Muscle layer of duodenum (tissue), 2 donors: ENCODE data around the gene TXNIP.

Source experiments
- H3K27ac ChIP-seq: one replicate; pipeline ENCODE4 v1.7.0; 2013; ENCODE audit warnings: mild to moderate bottlenecking, low read length
- H3K27me3 ChIP-seq: one replicate; pipeline ENCODE4 v1.7.0; 2013; ENCODE audit warnings: low read depth, mild to moderate bottlenecking, control low read depth, low read length
- H3K36me3 ChIP-seq, 2 donors: one replicate each; pipeline ENCODE4 v1.7.0; 2013; ENCODE audit warnings: low read length in 2 of 2, control low read depth in 1 of 2, mild to moderate bottlenecking in 1 of 2; ENCODE audit not compliant: insufficient read depth in 2 of 2, control insufficient read depth in 1 of 2
- H3K4me1 ChIP-seq, 2 donors: one replicate each; pipeline ENCODE4 v1.7.0; 2013; ENCODE audit warnings: low read length in 2 of 2, mild to moderate bottlenecking in 2 of 2, control low read depth in 1 of 2, moderate library complexity in 1 of 2; ENCODE audit not compliant: insufficient read depth in 2 of 2, control insufficient read depth in 1 of 2
- H3K4me3 ChIP-seq, 2 donors: one replicate each; pipeline ENCODE4 v1.7.0; 2013; ENCODE audit warnings: low read length in 2 of 2, low read depth in 1 of 2, mild to moderate bottlenecking in 1 of 2
- H3K9me3 ChIP-seq, 2 donors: one replicate each; pipeline ENCODE4 v1.7.0; 2013; ENCODE audit warnings: low read length in 2 of 2, control low read depth in 1 of 2, mild to moderate bottlenecking in 1 of 2; ENCODE audit not compliant: control insufficient read depth in 1 of 2
- donor health status: healthy.

The TXNIP gene

DNA sequence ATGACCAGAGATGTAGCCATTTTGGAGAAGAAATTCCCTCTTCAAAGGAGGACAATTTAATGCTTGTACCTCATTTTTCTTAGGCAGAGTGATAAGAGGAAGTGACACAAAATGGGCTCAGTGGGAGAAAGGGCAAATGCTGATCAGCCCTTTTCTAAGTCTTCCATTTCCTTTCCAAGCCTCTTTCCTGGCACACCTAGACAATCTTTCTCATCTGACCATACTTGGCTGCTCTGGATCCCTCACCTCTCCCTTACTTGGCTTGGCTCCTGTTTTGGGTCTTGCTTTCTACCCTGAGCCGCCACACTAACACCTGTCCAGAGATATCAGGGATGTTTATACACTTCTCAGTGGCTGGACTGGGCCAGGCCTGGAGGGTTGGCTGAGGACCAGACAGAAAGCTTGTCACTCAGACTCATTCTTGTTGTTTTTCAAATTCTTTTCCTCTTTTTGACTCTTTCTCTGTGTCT, 13.1 kb downstream of the TXNIP start:
- peak overlapping the region; percentile 92 for H3K27ac ChIP-seq
- H3K9me3 ChIP-seq = no peaks in the 10 kb centered on the region
- peaks cover 42 to 49% of the 10 kb centered on the region in 2 donors for H3K4me1 ChIP-seq
- no peak overlapping the region for H3K4me3 ChIP-seq
- no peaks in the 10 kb centered on the region for H3K27me3 ChIP-seq
- peaks cover 0 to 4% of the 10 kb centered on the region in 2 donors for H3K36me3 ChIP-seq

DNA sequence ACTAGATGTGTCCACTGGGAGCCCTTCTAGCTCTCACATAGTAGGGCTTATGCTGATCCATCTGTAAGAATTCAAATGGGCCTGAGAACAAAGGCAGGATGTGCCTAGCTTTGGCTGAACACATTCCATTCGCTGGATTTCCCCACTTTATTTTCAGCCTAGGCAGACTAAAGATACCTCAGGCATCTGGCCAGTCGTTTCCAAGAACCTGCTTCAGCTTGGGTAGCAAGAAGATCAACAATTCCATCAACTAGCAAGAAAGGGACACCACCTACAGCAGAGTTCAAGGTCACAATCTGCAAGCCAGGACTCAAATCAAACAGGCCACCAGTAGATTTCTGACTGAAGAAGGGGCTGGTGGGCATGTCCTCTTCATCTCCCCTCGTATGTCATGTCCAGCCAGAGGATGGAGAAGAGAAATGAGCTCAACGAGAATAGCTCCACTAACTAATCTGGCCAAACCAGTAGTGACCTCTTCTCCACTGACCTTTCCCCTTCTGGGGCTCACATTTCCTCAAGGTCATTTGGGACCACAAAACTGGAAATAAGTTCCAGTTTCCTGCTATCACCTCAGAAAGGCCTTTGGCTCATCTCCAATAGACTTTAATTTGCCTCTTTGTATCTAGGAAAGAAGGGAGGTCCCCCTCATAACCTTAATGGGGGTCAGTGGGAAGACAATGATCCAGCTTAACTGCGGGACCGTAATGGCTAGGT, 14.2 kb downstream of the TXNIP start:
- H3K27ac ChIP-seq = peak overlapping the region; percentile 92
- peak overlapping the region in 1 of 2 donors; percentile 1 for H3K4me3 ChIP-seq
- peaks cover 51 to 59% of the 10 kb centered on the region in 2 donors for H3K4me1 ChIP-seq
- H3K27me3 ChIP-seq = no peaks in the 10 kb centered on the region
- H3K9me3 ChIP-seq = no peaks in the 10 kb centered on the region
- peaks cover 0 to 4% of the 10 kb centered on the region in 2 donors for H3K36me3 ChIP-seq

- H3K36me3 ChIP-seq = peaks cover 0 to 4% of the 10 kb centered on the region in 2 donors
- no peaks in the 10 kb centered on the region for H3K9me3 ChIP-seq
- peak overlapping the region; percentile 98 for H3K27ac ChIP-seq
- peak overlapping the region; percentile 35 to 37 for H3K4me3 ChIP-seq
- H3K4me1 ChIP-seq = peaks cover 39 to 61% of the 10 kb centered on the region in 2 donors
- no peaks in the 10 kb centered on the region for H3K27me3 ChIP-seq
Observed at GRCh38 chr1:145980457-145980994, 15.9 kb downstream of the TXNIP start.

- no peaks in the 10 kb centered on the region for H3K9me3 ChIP-seq
- H3K27ac ChIP-seq = peak overlapping the region; percentile 98
- H3K36me3 ChIP-seq = peaks cover 0 to 8% of the 10 kb centered on the region in 2 donors
- no peaks in the 10 kb centered on the region for H3K27me3 ChIP-seq
- peak overlapping the region; percentile 37 to 42 for H3K4me3 ChIP-seq
- H3K4me1 ChIP-seq = peaks cover 33 to 56% of the 10 kb centered on the region in 2 donors
Observed at GRCh38 chr1:145979746-145980456, 16.5 kb downstream of the TXNIP start.

GRCh38 chr1:145978854-145979745, 17.3 kb downstream of the TXNIP start:
- Histone ChIP-seq H3K36me3 (peaks cover 0 to 11% of the 10 kb centered on the region in 2 donors), H3K27ac (peak overlapping the region; percentile 98), H3K4me3 (peak overlapping the region; percentile 53 to 70), H3K9me3 (no peaks in the 10 kb centered on the region), H3K27me3 (no peaks in the 10 kb centered on the region), H3K4me1 (peaks cover 26 to 52% of the 10 kb centered on the region in 2 donors)

DNA sequence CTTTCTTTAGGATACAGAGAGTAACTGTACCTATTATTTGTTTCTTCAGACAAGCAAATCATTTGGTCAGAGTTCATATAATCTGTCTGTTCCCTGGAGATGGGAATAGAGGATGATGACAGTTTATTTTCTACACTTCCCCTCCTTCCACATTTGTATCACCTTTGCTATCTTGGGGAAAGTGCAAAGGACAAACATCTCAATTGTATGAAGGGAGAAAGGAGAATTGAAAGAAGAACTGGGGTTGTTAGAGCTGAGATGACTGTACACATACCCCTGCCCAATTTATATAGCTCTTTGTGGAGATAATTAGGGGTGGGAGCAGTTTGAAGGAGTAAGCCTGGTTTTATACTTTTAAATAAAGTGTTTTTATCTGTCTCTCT, 17.9 kb downstream of the TXNIP start:
- Histone ChIP-seq H3K27me3 (no peaks in the 10 kb centered on the region), H3K27ac (peak overlapping the region; percentile 98), H3K4me1 (peaks cover 21 to 46% of the 10 kb centered on the region in 2 donors), H3K9me3 (no peaks in the 10 kb centered on the region), H3K4me3 (peak overlapping the region; percentile 53 to 70), H3K36me3 (peaks cover 0 to 11% of the 10 kb centered on the region in 2 donors)

GRCh38 chr1:145977486-145978470, 18.6 kb downstream of the TXNIP start:
- no peaks in the 10 kb centered on the region for H3K9me3 ChIP-seq
- peaks cover 17 to 40% of the 10 kb centered on the region in 2 donors for H3K4me1 ChIP-seq
- H3K27ac ChIP-seq = peak overlapping the region; percentile 98
- H3K4me3 ChIP-seq = peak overlapping the region; percentile 53 to 70
- peaks cover 0 to 11% of the 10 kb centered on the region in 2 donors for H3K36me3 ChIP-seq
- H3K27me3 ChIP-seq = no peaks in the 10 kb centered on the region

DNA sequence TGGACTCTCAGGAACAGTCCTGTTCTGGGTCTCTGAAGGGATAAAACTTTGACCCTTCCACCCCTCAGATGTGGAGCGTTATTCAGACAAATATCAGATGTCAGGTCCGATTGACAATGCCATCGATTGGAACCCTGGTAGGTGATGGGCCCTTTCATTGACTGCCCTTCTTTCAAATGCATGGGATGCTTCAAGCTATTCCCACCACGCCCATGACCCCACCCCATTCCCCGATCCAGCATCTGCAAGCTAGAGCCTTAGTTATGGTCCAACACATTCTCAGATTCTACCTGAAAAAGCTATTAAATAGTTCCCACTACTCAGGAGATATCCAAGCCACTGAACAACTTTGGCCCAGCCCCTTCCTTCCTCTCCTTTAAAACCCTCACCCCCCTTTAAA, 19.4 kb downstream of the TXNIP start:
- Histone ChIP-seq H3K36me3 (peaks cover 0 to 11% of the 10 kb centered on the region in 2 donors), H3K27ac (peak overlapping the region; percentile 98), H3K4me1 (peaks cover 17 to 36% of the 10 kb centered on the region in 2 donors), H3K9me3 (no peaks in the 10 kb centered on the region), H3K4me3 (peak overlapping the region in 1 of 2 donors; percentile 41), H3K27me3 (no peaks in the 10 kb centered on the region)

DNA sequence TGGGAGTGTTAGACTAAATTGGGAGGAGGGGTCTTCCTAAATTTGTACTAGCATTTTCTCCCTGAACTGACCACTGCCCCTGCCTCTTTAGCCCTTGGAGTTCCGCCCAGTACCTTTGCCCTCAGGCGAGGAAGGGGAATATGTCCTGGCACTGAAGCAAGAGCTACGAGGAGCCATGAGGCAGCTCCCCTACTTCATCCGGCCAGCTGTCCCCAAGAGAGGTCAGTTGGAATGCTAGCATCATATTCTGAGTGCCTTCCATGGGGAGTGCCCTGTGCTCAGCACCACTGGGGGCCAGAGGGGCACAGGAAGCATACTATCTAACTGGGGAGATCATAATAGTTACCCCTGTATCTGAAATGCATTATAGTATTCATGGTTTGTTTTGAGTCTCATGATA, 21.2 kb downstream of the TXNIP start:
- no peak overlapping the region for H3K27ac ChIP-seq
- no peaks in the 10 kb centered on the region for H3K9me3 ChIP-seq
- no peak overlapping the region for H3K4me3 ChIP-seq
- H3K36me3 ChIP-seq = peaks cover 0 to 11% of the 10 kb centered on the region in 2 donors
- no peaks in the 10 kb centered on the region for H3K27me3 ChIP-seq
- H3K4me1 ChIP-seq = peaks cover 9 to 30% of the 10 kb centered on the region in 2 donors

DNA sequence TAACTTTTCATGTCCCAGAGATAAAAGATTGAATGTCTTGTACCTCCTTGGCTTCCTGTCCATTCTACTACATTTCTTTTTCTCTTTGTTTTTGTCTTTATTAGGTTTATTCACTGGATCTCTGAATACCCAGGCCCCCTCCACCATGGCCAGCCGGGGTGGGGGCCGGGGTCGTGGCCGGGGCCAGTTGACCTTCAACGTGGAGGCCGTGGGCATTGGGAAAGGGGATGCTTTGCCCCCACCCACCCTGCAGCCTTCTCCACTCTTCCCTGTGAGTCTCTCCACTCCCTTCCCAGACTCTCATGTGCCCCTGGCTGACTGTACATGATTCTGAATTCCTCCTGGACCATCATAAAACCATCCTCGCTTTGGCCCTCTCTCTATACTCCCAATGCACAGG, 21.7 kb downstream of the TXNIP start:
- Histone ChIP-seq H3K4me3 (no peak overlapping the region), H3K27me3 (no peaks in the 10 kb centered on the region), H3K36me3 (peaks cover 0 to 11% of the 10 kb centered on the region in 2 donors), H3K9me3 (no peaks in the 10 kb centered on the region), H3K4me1 (peaks cover 9 to 25% of the 10 kb centered on the region in 2 donors), H3K27ac (no peak overlapping the region)
